K562 (cell line): ENCODE results near the gene TAF1D. TPM values are rescaled to one million over a fixed set of nuclear protein-coding genes. Genes with fewer than 3 reads are reported as not detected.

Experiments
- ARID1B ChIP-seq: fragments of 450-650 bp; IDR thresholded peaks from 2 replicates; pipeline ENCODE4 v1.6.1; 2016; ENCODE audit warnings: antibody characterized with exemption, mild to moderate bottlenecking, inconsistent platforms
- ATF4 ChIP-seq: fragments of 450-650 bp; formaldehyde crosslinking; IDR thresholded peaks from 2 replicates; pipeline ENCODE4 v1.4.0; 2022; ENCODE audit warnings: mild to moderate bottlenecking, moderate library complexity
- CHCHD3 ChIP-seq: fragments of 250-450 bp; sonication (Bioruptor Pico); IDR thresholded peaks from 2 replicates; pipeline ENCODE4 v2.1.2; 2022; ENCODE audit warnings: mild to moderate bottlenecking
- E2F5 ChIP-seq: sonication (generic); formaldehyde crosslinking; IDR thresholded peaks from 2 replicates; pipeline ENCODE4 v1.8.0; 2022; ENCODE audit warnings: mild to moderate bottlenecking, missing genetic modification reagents
- ETS2 ChIP-seq: IDR thresholded peaks from 2 replicates; pipeline ENCODE4 v1.6.1; 2016; ENCODE audit warnings: borderline replicate concordance, missing genetic modification characterization, mild to moderate bottlenecking, moderate library complexity, missing compliant biosample characterization; ENCODE audit not compliant: poor library complexity, severe bottlenecking
- FOXA3 ChIP-seq, 2 experiments: fragments of 450-650 bp in 1 of 2; sonication (generic) in 1 of 2; formaldehyde crosslinking; IDR thresholded peaks in 1 of 2; conservative IDR thresholded peaks in 1 of 2; 2 replicates each; pipeline versions ENCODE4 v1.4.0 to v1.8.0; 2020 to 2022; ENCODE audit warnings: mild to moderate bottlenecking in 2 of 2, missing genetic modification reagents in 1 of 2
- LARP7 ChIP-seq: fragments of 450-650 bp; IDR thresholded peaks from 2 replicates; pipeline ENCODE4 v1.6.1; 2016
- NFXL1 ChIP-seq: fragments of 450-650 bp; formaldehyde crosslinking; IDR thresholded peaks from 2 replicates; pipeline ENCODE4 v1.4.0; 2021; ENCODE audit warnings: mild to moderate bottlenecking
- XRCC3 ChIP-seq: fragments of 450-650 bp; IDR thresholded peaks from 2 replicates; pipeline ENCODE4 v1.6.1; 2017; ENCODE audit warnings: mild to moderate bottlenecking, moderate library complexity
- ZBTB11 ChIP-seq, 3 experiments: fragments of 200-800 bp in 1 of 3; fragments of 250-450 bp in 1 of 3; fragments of 450-650 bp in 1 of 3; sonication (Bioruptor Pico) in 1 of 3; sonication (Bioruptor generic) in 1 of 3; formaldehyde crosslinking in 1 of 3; IDR thresholded peaks; 2 replicates each; pipeline versions ENCODE4 v1.6.1 to v1.8.0; 2016 to 2022; ENCODE audit warnings: mild to moderate bottlenecking in 2 of 3, missing genetic modification characterization in 2 of 3, missing compliant biosample characterization in 1 of 3, moderate library complexity in 1 of 3
- ZEB2 ChIP-seq: fragments of 450-650 bp; IDR thresholded peaks from 2 replicates; pipeline ENCODE4 v1.6.1; 2016
- ZNF146 ChIP-seq: IDR thresholded peaks from one replicate; pipeline ENCODE4 v1.6.1; 2018; ENCODE audit warnings: missing compliant biosample characterization; ENCODE audit not compliant: unreplicated experiment
- ZNF217 ChIP-seq: sonication (generic); formaldehyde crosslinking; IDR thresholded peaks from 2 replicates; pipeline ENCODE4 v1.8.0; 2022; ENCODE audit warnings: mild to moderate bottlenecking, missing genetic modification reagents
- ZNF24 ChIP-seq: fragments of 450-650 bp; IDR thresholded peaks from 2 replicates; pipeline ENCODE4 v1.6.1; 2016
- ZNF3 ChIP-seq: fragments of 250-450 bp; sonication (Bioruptor Pico); IDR thresholded peaks from 2 replicates; pipeline ENCODE4 v1.5.0; 2021; ENCODE audit warnings: mild to moderate bottlenecking, moderate library complexity
- ZNF408 ChIP-seq: fragments of 250-450 bp; sonication (Bioruptor Pico); IDR thresholded peaks from 2 replicates; pipeline ENCODE4 v1.4.0; 2020; ENCODE audit warnings: low read depth, mild to moderate bottlenecking, moderate library complexity
- ZNF449 ChIP-seq: fragments of 250-450 bp; sonication (Bioruptor Pico); IDR thresholded peaks from 2 replicates; pipeline ENCODE4 v1.8.0; 2022; ENCODE audit warnings: moderate library complexity, mild to moderate bottlenecking, inconsistent platforms
- ZNF512 ChIP-seq: IDR thresholded peaks from 2 replicates; pipeline ENCODE4 v1.6.1; 2016; ENCODE audit warnings: missing genetic modification characterization, missing compliant biosample characterization
- polyA plus RNA-seq, 8 experiments: library from polyadenylated mRNA; depleted of rRNA in 4 of 8; stranded (reverse) in 5 of 8; unstranded in 3 of 8; fragments of >200 nt; fragmentation: Nextera tagmentation in 2 of 8; fragmentation: Illumina TruSeq in 1 of 8; extraction: Ambion mirVana in 2 of 8; extraction: Trizol in 1 of 8; gene quantifications; 2 replicates each; pipeline versions ENCODE4 v1.2.1 to v1.2.3, GENCODE V29; 2011 to 2014; ENCODE audit warnings: inconsistent platforms in 1 of 8, missing spikeins in 1 of 8
- total RNA-seq, 7 experiments: library from RNA; depleted of rRNA in 6 of 7; stranded (reverse); fragments of >200 nt in 6 of 7; fragmentation: Illumina TruSeq in 2 of 7; extraction: Trizol in 2 of 7; gene quantifications; 2 replicates each; pipeline versions ENCODE4 v1.2.1 to v1.2.3, GENCODE V29; 2011 to 2021; ENCODE audit warnings: low replicate concordance in 1 of 7

Gene TAF1D
- total and polyA plus RNA-seq, 9 of the 15 experiments (the other 6 are each of a cell fraction or from before 2014, with no cell fraction given) = 122 to 347 (median 250) TPM

- TF ChIP-seq ZNF146 (CRISPR knock-in tag) = no peak
- peak in 2 of 3 experiments; percentile 51 to 82; a peak in 2 of 6 replicates for TF ChIP-seq ZBTB11 (CRISPR knock-in tag; IDR thresholded peaks at IDR 0.05)
- no peak for TF ChIP-seq ZNF217
- TF ChIP-seq NFXL1 = no peak
- TF ChIP-seq XRCC3 = no peak
- no peak for TF ChIP-seq ZNF512
- no peak; the same call in 1 of the 2 replicates for TF ChIP-seq CHCHD3 (CRISPR knock-in tag)
- no peak for TF ChIP-seq ZNF408 (CRISPR knock-in tag)
- no peak for TF ChIP-seq LARP7
- no peak for TF ChIP-seq ZNF449
- no peak for TF ChIP-seq ATF4
- no peak for TF ChIP-seq ARID1B
- no peak for TF ChIP-seq E2F5 (CRISPR knock-in tag)
- TF ChIP-seq FOXA3 (CRISPR knock-in tag; conservative IDR thresholded peaks at IDR 0.05 in 1 of 2, IDR thresholded peaks at IDR 0.05 in 1 of 2) = no peak; a peak in 1 of 4 replicates
- no peak for TF ChIP-seq ZNF24
- TF ChIP-seq ZEB2 = no peak; the same call in 1 of the 2 replicates
- TF ChIP-seq ETS2 (tag) = no peak
- no peak for TF ChIP-seq ZNF3 (CRISPR knock-in tag)
These were observed 43.0 kb upstream of the TAF1D start, which contains the start of gene MED17 (continued) for GRCh38 chr11:93784145-93784934.
